ENCODE results near the gene LMLN.

DNA sequence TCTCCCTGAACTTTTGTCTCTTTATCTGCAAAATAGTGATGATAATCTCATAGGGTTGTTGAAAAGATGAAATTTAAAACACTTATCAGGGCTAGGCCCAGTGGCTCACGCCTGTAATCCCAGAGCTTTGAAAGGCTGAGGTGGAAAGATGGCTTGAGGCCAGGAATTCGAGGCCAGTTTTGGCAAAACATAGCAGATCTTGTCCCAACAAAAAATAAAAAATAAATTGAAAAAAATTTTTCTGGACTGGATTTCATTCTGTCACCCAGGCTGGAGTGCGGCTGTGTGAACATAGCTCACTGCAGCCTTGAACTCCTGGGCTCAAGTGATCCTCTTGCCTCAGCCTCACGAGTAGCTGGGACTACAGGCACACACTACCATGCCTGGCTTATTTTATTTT lies 29.6 kb downstream of the LMLN start:
- TF ChIP-seq EP300 (IDR thresholded peaks at IDR 0.05) (no peak), POLR2A (IDR thresholded peaks at IDR 0.05) (no peak)
- TF ChIP-seq, protein P1, sequence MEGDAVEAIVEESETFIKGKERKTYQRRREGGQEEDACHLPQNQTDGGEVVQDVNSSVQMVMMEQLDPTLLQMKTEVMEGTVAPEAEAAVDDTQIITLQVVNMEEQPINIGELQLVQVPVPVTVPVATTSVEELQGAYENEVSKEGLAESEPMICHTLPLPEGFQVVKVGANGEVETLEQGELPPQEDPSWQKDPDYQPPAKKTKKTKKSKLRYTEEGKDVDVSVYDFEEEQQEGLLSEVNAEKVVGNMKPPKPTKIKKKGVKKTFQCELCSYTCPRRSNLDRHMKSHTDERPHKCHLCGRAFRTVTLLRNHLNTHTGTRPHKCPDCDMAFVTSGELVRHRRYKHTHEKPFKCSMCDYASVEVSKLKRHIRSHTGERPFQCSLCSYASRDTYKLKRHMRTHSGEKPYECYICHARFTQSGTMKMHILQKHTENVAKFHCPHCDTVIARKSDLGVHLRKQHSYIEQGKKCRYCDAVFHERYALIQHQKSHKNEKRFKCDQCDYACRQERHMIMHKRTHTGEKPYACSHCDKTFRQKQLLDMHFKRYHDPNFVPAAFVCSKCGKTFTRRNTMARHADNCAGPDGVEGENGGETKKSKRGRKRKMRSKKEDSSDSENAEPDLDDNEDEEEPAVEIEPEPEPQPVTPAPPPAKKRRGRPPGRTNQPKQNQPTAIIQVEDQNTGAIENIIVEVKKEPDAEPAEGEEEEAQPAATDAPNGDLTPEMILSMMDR (IDR thresholded peaks at IDR 0.05): no peak
